ENCODE results near the gene COG1.
"Not testable (repeated sequence)": the region's sequence is repeated elsewhere in the genome, so short reads cannot be mapped to it uniquely, and the experiment has no call there.

The COG1 gene

DNA sequence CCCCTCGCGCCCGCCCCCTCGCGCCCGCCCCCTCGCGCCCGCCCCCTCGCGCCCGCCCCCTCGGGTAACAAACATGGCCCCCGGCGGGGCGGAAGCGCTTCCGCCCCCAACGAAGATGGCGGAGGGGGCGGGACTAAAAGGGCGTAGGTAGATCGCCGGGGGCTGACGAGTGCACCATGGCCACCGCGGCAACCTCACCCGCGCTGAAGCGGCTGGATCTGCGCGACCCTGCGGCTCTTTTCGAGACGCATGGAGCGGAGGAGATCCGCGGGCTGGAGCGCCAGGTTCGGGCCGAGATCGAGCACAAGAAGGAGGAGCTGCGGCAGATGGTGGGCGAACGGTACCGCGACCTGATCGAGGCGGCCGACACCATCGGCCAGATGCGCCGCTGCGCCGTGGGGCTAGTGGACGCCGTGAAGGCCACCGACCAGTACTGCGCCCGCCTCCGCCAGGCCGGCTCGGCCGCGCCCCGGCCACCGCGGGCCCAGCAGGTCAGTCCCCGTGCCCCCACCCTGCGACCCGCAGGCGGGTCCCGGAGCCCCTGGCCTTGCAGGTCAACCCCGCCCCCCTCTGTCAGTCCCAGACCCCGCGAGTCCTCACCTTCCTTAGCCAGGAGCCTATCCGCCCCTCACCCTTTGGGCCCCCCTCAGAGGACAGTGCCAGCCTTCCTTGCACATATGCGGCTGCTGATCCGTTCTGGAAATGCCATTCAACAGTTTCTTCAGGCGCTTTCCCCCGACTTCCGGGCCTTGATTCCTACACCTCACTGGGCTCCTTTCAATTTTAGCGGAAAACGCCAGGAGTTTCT, at the start of gene COG1:
Gene COG1 (plus strand): TSS at position 162 of the 808 bp plus-strand sequence. CDS start 15 bp downstream, at position 177.
- in situ Hi-C loops (cut with MboI; ENCODE audit: low pct_unique_long_range_greater_than_20kb, low sequenced_read_pairs, unreplicated experiment) = loop anchor here (25.0 kb wide), 2 partner anchors 456 to 631 kb away; no protein-coding TSS in a partner anchor
- peak; percentile 98 for DNase-seq (ENCODE audit: low spot score)
- TF ChIP-seq, protein P1, sequence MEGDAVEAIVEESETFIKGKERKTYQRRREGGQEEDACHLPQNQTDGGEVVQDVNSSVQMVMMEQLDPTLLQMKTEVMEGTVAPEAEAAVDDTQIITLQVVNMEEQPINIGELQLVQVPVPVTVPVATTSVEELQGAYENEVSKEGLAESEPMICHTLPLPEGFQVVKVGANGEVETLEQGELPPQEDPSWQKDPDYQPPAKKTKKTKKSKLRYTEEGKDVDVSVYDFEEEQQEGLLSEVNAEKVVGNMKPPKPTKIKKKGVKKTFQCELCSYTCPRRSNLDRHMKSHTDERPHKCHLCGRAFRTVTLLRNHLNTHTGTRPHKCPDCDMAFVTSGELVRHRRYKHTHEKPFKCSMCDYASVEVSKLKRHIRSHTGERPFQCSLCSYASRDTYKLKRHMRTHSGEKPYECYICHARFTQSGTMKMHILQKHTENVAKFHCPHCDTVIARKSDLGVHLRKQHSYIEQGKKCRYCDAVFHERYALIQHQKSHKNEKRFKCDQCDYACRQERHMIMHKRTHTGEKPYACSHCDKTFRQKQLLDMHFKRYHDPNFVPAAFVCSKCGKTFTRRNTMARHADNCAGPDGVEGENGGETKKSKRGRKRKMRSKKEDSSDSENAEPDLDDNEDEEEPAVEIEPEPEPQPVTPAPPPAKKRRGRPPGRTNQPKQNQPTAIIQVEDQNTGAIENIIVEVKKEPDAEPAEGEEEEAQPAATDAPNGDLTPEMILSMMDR (IDR thresholded peaks at IDR 0.05; ENCODE audit: extremely low read depth, insufficient read depth, missing control alignments) = no peak

DNA sequence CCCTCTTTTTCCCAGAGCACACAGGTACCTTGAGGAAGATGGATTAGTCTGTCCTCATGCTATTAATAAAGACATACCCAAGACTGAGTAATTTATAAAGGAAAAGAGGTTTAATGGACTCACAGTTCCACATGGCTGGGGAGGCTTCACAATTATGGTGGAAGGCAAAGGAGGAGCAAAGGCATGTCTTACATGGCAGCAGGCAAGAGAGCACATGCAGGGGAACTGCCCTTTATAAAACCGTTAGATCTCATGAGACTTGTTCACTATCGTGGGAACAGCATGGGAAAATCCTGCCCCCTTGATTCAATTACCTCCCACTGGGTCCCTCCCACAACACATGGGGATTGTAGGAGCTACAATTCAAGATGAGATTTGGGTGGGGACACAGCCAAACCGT, 48.6 kb upstream of the COG1 start:
- in situ Hi-C loops (cut with MboI; ENCODE audit: low pct_unique_long_range_greater_than_20kb, low sequenced_read_pairs, unreplicated experiment); DNase-seq (ENCODE audit: low spot score): not testable (repeated sequence)

- in situ Hi-C loops (cut with MboI; ENCODE audit: low pct_unique_long_range_greater_than_20kb, low sequenced_read_pairs, unreplicated experiment) = no loop called here
- TF ChIP-seq, protein P1 (IDR thresholded peaks at IDR 0.05; ENCODE audit: extremely low read depth, insufficient read depth, missing control alignments) = no peak
- no peak for DNase-seq (ENCODE audit: low spot score)
Measured at GRCh38 chr17:73145641-73146040, 47.2 kb upstream of the COG1 start.

- in situ Hi-C loops (cut with MboI; ENCODE audit: low pct_unique_long_range_greater_than_20kb, low sequenced_read_pairs, unreplicated experiment) = not testable (repeated sequence)
Measured at GRCh38 chr17:73147791-73148190, 45.1 kb upstream of the COG1 start.

DNA sequence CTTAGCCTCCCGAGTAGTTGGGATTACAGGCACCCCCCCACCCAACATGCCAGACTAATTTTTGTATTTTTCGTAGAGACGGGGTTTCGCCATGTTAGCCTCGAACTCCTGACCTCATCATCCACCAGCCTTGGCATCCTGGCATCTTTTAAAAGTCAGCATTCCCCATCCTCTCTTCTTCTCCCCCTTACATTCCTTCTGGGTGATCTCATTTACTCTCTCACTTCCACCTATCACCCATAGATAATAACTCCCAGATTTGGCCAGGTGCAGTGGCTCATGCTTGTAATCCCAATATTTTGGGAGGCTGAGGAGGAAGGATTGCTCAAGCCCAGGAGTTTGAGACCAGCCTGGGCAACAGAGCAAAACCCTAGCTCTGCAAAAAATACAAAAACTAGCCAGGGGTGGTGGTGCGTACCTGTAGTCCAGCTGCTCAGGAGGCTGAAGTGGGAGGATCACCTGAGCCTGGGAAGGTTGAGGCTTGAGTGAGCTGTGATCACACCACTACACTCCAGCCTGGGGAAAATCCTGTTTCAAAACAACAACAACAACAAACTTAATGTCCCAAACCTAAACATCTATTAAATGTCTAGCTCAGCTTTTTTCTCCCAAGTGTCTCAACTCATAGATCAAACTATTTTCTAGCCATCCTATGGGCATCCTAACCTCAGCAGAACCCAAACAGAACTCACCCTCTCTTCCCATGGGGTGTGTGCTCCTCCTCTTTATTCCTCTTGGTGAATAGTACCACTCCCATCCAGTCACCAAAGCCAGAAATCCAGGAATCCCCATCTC, 44.1 kb upstream of the COG1 start:
- TF ChIP-seq, protein P1 (IDR thresholded peaks at IDR 0.05; ENCODE audit: extremely low read depth, insufficient read depth, missing control alignments) = no peak
- in situ Hi-C loops (cut with MboI; ENCODE audit: low pct_unique_long_range_greater_than_20kb, low sequenced_read_pairs, unreplicated experiment) = no loop called here
- no peak for DNase-seq (ENCODE audit: low spot score)

More at GRCh38 chr17:73147791-73148190, 45.1 kb upstream of the COG1 start:
- not testable (repeated sequence) for DNase-seq (ENCODE audit: low spot score)

- not testable (repeated sequence) for DNase-seq (ENCODE audit: low spot score)
- in situ Hi-C loops (cut with MboI; ENCODE audit: low pct_unique_long_range_greater_than_20kb, low sequenced_read_pairs, unreplicated experiment) = loop anchor here (25.0 kb wide), 1 partner anchor 163 kb away; no protein-coding TSS in a partner anchor
Measured at GRCh38 chr17:73150622-73151300, 42.1 kb upstream of the COG1 start.

DNA sequence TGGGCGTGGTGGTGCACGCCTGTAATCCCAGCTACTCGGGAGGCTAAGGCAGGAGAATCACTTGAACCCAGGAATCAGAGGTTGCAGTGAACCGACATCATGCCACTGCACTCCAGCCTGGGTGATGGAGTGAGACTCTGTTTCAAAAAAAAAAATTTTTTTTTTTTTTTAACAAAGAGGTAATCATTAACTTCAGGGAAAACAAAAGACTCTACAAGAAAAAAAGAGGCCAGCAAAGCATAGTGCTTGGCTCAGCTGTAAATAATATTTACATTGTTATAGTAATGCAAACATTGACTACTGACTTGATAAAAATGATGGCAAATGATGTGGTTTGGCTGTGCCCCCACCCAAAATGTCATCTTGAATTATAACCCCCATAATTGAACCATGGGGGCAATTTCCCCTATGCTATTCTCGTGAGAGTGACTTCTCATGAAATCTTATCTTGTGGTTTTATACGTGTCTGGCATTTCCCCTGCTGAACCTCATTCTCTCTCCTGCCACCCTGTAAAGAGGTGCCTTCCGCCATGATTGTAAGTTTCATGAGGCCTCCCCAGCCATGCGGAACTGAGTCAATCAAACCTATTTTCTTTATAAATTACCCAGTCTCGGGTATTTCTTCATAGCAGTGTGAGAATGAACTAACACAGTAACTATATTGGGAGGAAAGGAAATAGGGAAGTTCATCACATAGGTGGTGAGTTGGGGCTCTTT, 40.8 kb upstream of the COG1 start:
- TF ChIP-seq, protein P1 (IDR thresholded peaks at IDR 0.05; ENCODE audit: extremely low read depth, insufficient read depth, missing control alignments) = no peak
- in situ Hi-C loops (cut with MboI; ENCODE audit: low pct_unique_long_range_greater_than_20kb, low sequenced_read_pairs, unreplicated experiment) = loop anchor here (25.0 kb wide), 1 partner anchor 165 kb away; no protein-coding TSS in a partner anchor
- DNase-seq (ENCODE audit: low spot score) = no peak
